Thymus (tissue), 11 donors: Measurements from ENCODE around the gene VKORC1. TPM values are rescaled to one million over a fixed set of nuclear protein-coding genes. Genes with fewer than 3 reads are reported as not detected.
"Not testable (repeated sequence)": the region's sequence is repeated elsewhere in the genome, so short reads cannot be mapped to it uniquely, and the experiment has no call there.

Experiments
- DNase-seq, 9 donors: peaks; one replicate each; pipeline ENCODE4 v3.0.0-alpha.2; 2013; ENCODE audit warnings: low spot score in 9 of 9, low read depth in 6 of 9, missing footprints in 1 of 9
- H3K27ac ChIP-seq, 2 donors: one replicate each; pipeline ENCODE4 v1.5.1; 2013; ENCODE audit warnings: control low read depth in 1 of 2, low read depth in 1 of 2, low read length in 1 of 2, mild to moderate bottlenecking in 1 of 2, moderate library complexity in 1 of 2
- H3K27me3 ChIP-seq, 2 donors: one replicate each; pipeline ENCODE4 v1.5.1; 2013; ENCODE audit warnings: low read length in 1 of 2; ENCODE audit not compliant: control insufficient read depth in 2 of 2, insufficient read depth in 1 of 2
- H3K36me3 ChIP-seq, 2 donors: one replicate each; pipeline ENCODE4 v1.5.1; 2013; ENCODE audit warnings: low read length in 1 of 2, mild to moderate bottlenecking in 1 of 2, moderate library complexity in 1 of 2; ENCODE audit not compliant: control insufficient read depth in 2 of 2, insufficient read depth in 2 of 2
- H3K4me1 ChIP-seq, 2 donors: one replicate each; pipeline ENCODE4 v1.5.1; 2013; ENCODE audit warnings: low read length in 2 of 2; ENCODE audit not compliant: control insufficient read depth in 2 of 2, insufficient read depth in 2 of 2
- H3K4me3 ChIP-seq, 2 donors: one replicate each; pipeline ENCODE4 v1.5.1; 2013; ENCODE audit warnings: low read length in 2 of 2, control low read depth in 1 of 2, mild to moderate bottlenecking in 1 of 2
- H3K9me3 ChIP-seq, 2 donors: one replicate each; pipeline ENCODE4 v1.5.1; 2013; ENCODE audit warnings: low read length in 1 of 2, mild to moderate bottlenecking in 1 of 2; ENCODE audit not compliant: control insufficient read depth in 2 of 2, insufficient read depth in 1 of 2
- WGBS: extraction: QIAGEN DNeasy Blood & Tissue Kit; methylation state at CpG from one replicate; pipeline ENCODE4 v1.1.7; 2013; 5-methylcytosine and 5-hydroxymethylcytosine counted together
- polyA plus RNA-seq: library from polyadenylated mRNA; stranded (reverse); fragments of 200-250 nt; gene quantifications from one replicate; pipeline ENCODE4 v1.2.3, GENCODE V29; 2013
- total RNA-seq: library from RNA; stranded (reverse); fragments of 120-200 nt; gene quantifications from one replicate; pipeline ENCODE4 v1.2.4, GENCODE V29; 2013
- donor health status: healthy.

VKORC1 gene
- total and polyA plus RNA-seq, 2 donors = 36.0 to 48.7 TPM

DNA sequence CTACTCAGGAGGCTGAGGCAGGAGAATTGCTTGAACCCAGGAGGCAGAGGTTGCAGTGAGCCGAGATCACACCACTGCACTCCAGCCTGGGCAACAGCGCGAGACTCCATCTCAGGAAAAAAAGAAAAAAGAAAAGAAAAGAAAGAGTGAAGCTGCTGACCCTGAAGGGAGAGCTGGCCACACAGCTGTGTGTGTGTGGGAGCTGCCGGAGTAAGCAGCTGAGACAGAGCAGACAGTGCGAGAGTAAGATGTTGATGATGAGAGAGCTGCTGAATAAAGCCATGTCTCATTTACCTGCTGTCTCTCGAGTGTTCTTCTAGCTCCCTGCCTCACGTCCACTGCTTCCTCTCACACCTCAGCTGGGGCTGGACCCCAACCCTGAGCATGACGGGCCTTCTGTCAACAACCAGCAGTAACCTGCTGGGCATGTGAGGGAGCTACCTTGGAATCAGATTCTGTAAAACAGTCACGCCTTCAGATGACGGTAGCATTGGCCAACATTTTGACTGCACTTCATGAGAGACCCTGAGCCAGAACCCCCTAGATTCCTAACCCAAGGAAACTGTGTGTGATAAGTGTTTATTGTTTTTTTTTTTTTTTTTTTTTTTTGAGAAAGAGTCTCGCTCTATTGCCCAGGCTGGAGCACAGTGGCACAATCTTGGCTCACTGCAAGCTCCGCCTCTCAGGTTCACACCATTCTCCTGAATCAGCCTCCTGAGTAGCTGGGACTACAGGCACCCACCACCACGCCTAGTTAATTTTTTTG lies 6.5 kb upstream of the VKORC1 start:
- H3K4me3 ChIP-seq, DNase-seq, H3K27ac ChIP-seq, H3K27me3 ChIP-seq, H3K36me3 ChIP-seq, H3K4me1 ChIP-seq, H3K9me3 ChIP-seq: not testable (repeated sequence)
- WGBS = 96% methylated on average over 13 of the region's 13 CpGs

DNA sequence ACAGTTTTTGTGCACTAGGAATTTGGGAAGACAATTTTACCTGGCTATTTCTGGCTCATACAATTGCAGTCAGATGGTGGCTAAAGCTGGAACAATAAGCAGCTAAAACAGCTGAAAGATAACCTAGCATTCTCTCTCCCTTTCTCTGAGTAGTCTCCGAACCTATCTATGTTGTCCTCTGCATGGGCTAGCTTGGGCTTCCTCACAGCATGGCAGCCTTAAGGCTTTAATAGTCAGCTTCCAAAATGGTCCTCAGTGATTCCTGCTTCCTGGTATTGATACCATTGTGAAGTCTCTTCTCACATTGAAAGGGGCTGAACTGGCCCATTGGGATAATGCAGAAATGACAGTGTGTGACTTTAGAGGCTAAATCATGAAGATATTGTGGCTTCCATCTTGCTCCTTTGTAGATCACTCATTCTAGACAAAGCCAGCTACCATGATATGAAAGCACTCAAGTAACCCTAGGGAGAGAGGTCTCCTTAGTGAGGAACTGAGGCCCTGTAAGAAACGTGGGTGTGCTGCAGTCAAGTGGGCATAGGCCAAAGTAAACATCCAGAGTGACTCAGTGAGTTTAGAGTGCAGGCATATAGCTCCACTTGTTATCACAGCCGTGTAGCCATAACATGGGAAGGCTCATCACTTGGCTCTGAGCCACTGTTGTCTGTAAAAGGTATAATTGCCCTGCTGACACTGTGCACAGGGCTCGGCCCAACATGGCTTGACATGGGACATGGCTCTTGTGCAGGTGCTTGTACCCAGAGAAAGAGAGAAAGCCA lies 5.5 kb upstream of the VKORC1 start:
- peaks cover 0 to 7% of the 10 kb centered on the region in 2 donors for H3K4me1 ChIP-seq
- WGBS = 88% methylated on average over 4 of the region's 4 CpGs
- no peak overlapping the region for H3K27ac ChIP-seq
- DNase-seq = no peak
- H3K36me3 ChIP-seq = no peaks in the 10 kb centered on the region
- no peaks in the 10 kb centered on the region for H3K27me3 ChIP-seq
- H3K4me3 ChIP-seq = no peak overlapping the region
- H3K9me3 ChIP-seq = no peaks in the 10 kb centered on the region

DNA sequence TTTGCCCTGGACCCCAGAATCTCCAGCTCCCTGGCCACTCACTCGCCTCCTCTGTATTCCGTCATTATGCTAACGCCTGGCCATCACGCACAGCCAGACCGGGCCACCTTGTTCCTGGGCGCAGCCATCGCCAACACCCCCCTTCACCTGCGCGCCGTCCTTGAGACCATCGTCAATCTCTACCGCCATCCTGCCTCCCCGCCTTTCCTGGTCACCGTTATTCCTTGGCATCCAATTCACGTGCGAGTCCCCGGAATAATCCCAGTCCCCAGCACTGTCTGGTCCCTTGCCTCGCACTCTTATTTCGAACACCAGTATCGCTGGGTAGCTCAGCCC lies 541 bp downstream of the VKORC1 start:
- no peaks in the 10 kb centered on the region for H3K27me3 ChIP-seq
- 2% methylated on average over 20 of the region's 20 CpGs for WGBS
- peaks cover 0 to 4% of the 10 kb centered on the region in 2 donors for H3K9me3 ChIP-seq
- H3K36me3 ChIP-seq = peaks cover 19% of the 10 kb centered on the region in 2 donors
- peak overlapping the region; percentile 97 for H3K27ac ChIP-seq
- peak overlapping the region; percentile 79 to 90 for H3K4me3 ChIP-seq
- no peak for DNase-seq
- H3K4me1 ChIP-seq = peaks cover 10 to 18% of the 10 kb centered on the region in 2 donors

DNA sequence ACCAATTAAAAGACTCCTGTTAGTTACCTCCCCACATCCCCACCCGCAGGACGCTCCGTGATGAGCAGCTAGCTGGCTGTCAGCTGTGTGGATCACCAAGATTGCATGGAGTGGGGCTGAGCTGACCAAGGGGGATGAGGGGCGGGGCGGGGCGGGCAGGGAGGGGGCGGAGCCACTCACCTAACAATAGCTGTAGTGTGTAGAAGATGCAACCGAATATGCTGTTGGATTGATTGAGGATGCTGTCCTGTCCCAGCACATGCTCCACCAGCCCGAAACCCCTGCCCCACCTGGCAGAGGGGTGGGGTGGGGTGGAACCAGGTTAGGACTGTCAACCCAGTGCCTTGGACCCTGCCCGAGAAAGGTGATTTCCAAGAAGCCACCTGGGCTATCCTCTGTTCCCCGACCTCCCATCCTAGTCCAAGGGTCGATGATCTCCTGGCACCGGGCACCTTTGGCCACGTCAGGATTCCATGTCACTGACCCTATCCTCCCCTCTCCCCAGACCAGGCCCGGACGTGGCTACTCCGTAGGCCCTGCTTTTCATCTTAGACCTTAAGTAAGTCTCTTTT lies 1.4 kb downstream of the VKORC1 start:
- Histone ChIP-seq H3K9me3 (peaks cover 0 to 4% of the 10 kb centered on the region in 2 donors), H3K27ac (peak overlapping the region in 1 of 2 donors; percentile 18), H3K27me3 (no peaks in the 10 kb centered on the region), H3K36me3 (peaks cover 19 to 25% of the 10 kb centered on the region in 2 donors), H3K4me3 (no peak overlapping the region), H3K4me1 (peaks cover 10 to 18% of the 10 kb centered on the region in 2 donors)
- DNase-seq = no peak
- 86% methylated on average over 17 of the region's 17 CpGs for WGBS

DNA sequence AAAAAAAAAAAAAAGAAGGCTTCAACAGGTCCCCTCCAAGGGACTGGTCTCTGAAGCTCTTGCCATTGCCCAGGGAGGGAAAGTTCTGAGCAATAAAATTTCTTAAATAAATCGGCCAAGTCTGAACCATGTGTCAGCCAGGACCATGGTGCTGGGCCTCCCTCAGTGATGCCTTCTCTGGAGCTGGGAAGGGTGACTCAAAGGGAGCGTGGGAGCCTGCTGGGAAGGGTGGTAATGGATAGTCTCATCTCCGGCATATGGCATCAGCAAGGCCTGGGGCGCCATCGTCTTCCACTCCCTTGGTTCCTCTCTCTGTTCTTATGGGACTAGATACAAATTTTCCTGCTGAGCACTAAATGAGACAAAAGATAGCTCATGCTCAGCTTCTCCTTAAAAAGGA lies 2.3 kb downstream of the VKORC1 start:
- H3K4me3 ChIP-seq = no peak overlapping the region
- peaks cover 20 to 29% of the 10 kb centered on the region in 2 donors for H3K36me3 ChIP-seq
- peaks cover 0 to 4% of the 10 kb centered on the region in 2 donors for H3K9me3 ChIP-seq
- 98% methylated on average over 5 of the region's 5 CpGs for WGBS
- no peak overlapping the region for H3K27ac ChIP-seq
- DNase-seq = no peak
- peaks cover 10 to 18% of the 10 kb centered on the region in 2 donors for H3K4me1 ChIP-seq
- no peaks in the 10 kb centered on the region for H3K27me3 ChIP-seq

DNA sequence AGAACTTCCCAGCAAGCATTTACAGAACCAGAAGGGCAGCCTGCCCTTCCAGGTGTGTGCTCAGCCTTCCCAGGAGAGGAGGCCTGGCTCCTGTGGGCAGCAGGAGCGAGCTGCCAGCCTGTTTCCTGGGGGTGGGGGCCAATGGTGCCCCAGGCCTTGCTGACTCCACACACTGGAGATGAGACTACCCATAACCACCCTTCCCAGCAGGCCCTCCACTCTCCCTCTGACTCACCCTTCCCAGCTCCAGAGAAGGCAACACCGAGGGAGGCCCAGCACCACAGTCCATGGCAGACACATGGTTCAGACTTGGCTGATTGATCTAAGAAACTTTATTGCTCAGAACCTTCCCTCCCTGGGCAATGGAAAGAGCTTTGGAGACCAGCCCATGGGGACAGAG lies 4.1 kb downstream of the VKORC1 start:
- DNase-seq = no peak
- no peak overlapping the region for H3K4me3 ChIP-seq
- peaks cover 36 to 42% of the 10 kb centered on the region in 2 donors for H3K36me3 ChIP-seq
- H3K27me3 ChIP-seq = no peaks in the 10 kb centered on the region
- 98% methylated on average over 2 of the region's 2 CpGs for WGBS
- H3K27ac ChIP-seq = no peak overlapping the region
- H3K4me1 ChIP-seq = peaks cover 10 to 15% of the 10 kb centered on the region in 2 donors
- peaks cover 0 to 4% of the 10 kb centered on the region in 2 donors for H3K9me3 ChIP-seq

DNA sequence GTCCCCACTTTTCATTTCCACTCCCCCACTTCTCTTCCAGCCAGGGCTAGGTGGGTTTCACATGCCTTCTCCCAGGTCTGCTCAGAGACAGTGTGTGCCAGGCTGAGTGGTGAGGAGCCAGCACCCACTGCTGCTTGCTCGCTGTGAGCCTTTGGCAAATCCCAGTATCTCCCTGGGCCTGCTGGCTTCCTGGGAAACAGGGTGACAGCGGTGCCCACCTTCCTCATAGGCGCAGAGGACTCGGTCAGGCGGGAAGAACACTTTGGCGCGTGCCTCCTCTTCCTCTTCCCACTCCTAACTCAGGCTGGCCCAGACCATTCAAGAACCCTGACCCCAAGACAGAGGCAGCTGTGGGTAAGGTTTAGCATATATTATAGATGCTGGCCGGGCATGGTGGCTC lies 5.4 kb downstream of the VKORC1 start:
- Histone ChIP-seq H3K36me3 (peaks cover 38 to 53% of the 10 kb centered on the region in 2 donors), H3K27me3 (no peaks in the 10 kb centered on the region), H3K4me3 (no peak overlapping the region), H3K4me1 (peaks cover 10% of the 10 kb centered on the region in 2 donors), H3K27ac (no peak overlapping the region), H3K9me3 (no peaks in the 10 kb centered on the region)
- no peak for DNase-seq
- WGBS = 90% methylated on average over 8 of the region's 8 CpGs

DNA sequence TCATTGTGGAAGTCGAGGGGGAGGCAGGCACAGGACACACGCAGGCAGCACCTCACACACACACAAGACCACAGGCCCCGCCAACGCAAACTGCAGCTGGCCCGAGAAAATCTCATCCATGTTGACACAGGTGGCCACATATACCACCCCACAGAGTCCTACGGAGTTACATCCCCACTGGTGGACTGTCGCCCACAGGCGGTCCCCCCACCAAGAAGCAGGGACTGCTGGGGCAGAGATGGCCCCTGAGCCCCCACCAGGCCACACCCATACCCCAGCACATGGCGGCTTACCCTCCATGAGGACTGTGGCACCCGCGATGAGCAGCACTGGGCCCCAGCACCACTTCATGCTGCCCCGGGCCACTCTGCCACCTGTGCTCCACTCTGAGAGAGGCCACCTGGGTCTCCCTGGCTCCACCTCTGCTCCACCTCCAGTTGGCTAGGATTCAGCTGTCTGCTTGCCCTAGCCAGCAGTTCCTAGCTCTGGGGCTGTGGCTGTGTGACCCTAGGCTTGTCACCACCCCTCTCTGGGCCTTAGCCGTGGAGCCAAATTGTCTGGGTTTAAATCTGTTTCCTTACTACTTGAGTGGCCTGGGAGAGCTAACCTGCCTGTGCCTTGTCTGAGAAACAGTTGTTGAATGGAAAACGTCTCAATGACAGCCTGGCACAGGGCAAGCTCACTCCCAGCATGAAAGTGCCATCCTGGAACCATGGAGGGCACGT lies 6.0 kb downstream of the VKORC1 start, which contains the start of gene PRSS53:
Gene PRSS53, minus strand, starts transcription at position 485 of the 725 bp plus-strand sequence. Its CDS starts 134 bp downstream, at position 351.
- Histone ChIP-seq H3K27me3 (no peaks in the 10 kb centered on the region), H3K27ac (no peak within 1 kb of the TSS), H3K36me3 (peaks cover 38 to 59% of the 10 kb centered on the region in 2 donors), H3K4me3 (no peak within 1 kb of the TSS), H3K4me1 (peaks cover 4 to 5% of the 10 kb centered on the region in 2 donors), H3K9me3 (no peaks in the 10 kb centered on the region)
- 97% methylated on average over 15 of the region's 15 CpGs for WGBS
- no peak for DNase-seq
